Kidney epithelial cell (primary cell): ENCODE measurements around the gene E2F3. TPM values are rescaled to one million over a fixed set of nuclear protein-coding genes. Genes with fewer than 3 reads are reported as not detected.

ENCODE experiments used
- DNase-seq: peaks from one replicate; pipeline ENCODE4 v3.0.0-alpha.2; 2010; ENCODE audit warnings: low read depth
- H3K27me3 ChIP-seq: 2 replicates; pipeline ENCODE4 v1.6.0; 2011; ENCODE audit warnings: low read length; ENCODE audit not compliant: control insufficient read depth, insufficient read depth
- H3K36me3 ChIP-seq: 2 replicates; pipeline ENCODE4 v1.5.1; 2011; ENCODE audit warnings: low read length; ENCODE audit not compliant: control insufficient read depth, insufficient read depth
- H3K4me3 ChIP-seq: 2 replicates; pipeline ENCODE4 v1.5.1; 2011; ENCODE audit warnings: low read depth, mild to moderate bottlenecking, control low read depth, low read length
- total RNA-seq: library from RNA; depleted of rRNA; stranded (reverse); fragments of >200 nt; gene quantifications from 2 replicates; pipeline ENCODE4 v1.2.3, GENCODE V29; 2015
- TF ChIP-seq, protein P1 (sequence below): IDR thresholded peaks from 2 replicates; pipeline ENCODE4 v1.5.1; 2011; ENCODE audit warnings: mild to moderate bottlenecking, moderate library complexity, low read length, control low read depth, inconsistent platforms; ENCODE audit not compliant: insufficient read depth, poor library complexity, severe bottlenecking

E2F3 gene
- total RNA-seq, 1 donor from 2014 or later: 16.6 TPM

DNA sequence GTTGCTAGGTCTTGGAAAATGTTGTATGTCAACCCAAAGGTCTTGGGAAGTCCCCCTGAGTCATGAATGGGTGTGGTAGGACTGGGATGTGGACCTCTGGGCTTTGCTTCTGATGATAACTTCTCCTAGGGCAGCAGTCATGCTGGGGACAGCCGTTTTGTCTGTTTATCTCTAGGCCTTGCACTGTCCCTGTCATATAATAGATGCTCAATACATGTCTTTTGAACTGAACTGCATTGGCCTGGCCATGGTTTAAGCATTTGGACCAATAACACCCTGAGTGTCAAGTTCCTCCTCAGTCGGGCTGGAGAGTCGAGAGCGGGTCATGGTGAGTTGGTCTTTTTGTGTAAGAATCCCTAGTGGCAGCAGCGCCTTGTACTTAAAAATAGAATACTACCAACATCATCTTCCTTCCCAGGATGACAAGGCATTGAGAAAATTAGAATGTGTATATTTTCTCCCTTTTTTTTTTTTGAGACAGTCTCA is 43.1 kb downstream of the E2F3 start:
- Histone ChIP-seq H3K4me3 (no peak overlapping the region), H3K27me3 (no peaks in the 10 kb centered on the region), H3K36me3 (no peaks in the 10 kb centered on the region)
- no peak for DNase-seq
- TF ChIP-seq, protein P1, sequence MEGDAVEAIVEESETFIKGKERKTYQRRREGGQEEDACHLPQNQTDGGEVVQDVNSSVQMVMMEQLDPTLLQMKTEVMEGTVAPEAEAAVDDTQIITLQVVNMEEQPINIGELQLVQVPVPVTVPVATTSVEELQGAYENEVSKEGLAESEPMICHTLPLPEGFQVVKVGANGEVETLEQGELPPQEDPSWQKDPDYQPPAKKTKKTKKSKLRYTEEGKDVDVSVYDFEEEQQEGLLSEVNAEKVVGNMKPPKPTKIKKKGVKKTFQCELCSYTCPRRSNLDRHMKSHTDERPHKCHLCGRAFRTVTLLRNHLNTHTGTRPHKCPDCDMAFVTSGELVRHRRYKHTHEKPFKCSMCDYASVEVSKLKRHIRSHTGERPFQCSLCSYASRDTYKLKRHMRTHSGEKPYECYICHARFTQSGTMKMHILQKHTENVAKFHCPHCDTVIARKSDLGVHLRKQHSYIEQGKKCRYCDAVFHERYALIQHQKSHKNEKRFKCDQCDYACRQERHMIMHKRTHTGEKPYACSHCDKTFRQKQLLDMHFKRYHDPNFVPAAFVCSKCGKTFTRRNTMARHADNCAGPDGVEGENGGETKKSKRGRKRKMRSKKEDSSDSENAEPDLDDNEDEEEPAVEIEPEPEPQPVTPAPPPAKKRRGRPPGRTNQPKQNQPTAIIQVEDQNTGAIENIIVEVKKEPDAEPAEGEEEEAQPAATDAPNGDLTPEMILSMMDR: no peak

DNA sequence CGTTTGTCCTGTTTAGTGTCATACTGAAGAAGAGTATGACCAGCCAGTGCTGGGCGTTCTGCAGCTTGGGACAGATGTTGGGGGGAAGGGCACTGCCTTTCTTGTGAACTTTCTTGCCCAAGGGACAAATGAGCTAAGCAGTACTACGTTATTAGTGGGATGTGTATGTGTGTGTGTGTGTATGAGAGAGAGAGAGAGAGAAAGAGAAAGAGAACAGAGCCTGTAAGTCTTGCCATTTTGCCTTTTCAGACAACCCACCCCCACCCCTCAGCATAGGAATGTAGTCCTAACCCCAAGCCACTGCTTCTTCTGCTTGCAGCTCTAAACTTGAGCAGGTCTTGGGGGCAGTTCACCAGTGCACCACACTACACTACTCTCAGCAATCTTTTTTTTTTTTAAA is 45.5 kb downstream of the E2F3 start:
- Histone ChIP-seq H3K36me3 (no peaks in the 10 kb centered on the region), H3K4me3 (no peak overlapping the region), H3K27me3 (no peaks in the 10 kb centered on the region)
- DNase-seq: no peak
- TF ChIP-seq, protein P1: no peak

DNA sequence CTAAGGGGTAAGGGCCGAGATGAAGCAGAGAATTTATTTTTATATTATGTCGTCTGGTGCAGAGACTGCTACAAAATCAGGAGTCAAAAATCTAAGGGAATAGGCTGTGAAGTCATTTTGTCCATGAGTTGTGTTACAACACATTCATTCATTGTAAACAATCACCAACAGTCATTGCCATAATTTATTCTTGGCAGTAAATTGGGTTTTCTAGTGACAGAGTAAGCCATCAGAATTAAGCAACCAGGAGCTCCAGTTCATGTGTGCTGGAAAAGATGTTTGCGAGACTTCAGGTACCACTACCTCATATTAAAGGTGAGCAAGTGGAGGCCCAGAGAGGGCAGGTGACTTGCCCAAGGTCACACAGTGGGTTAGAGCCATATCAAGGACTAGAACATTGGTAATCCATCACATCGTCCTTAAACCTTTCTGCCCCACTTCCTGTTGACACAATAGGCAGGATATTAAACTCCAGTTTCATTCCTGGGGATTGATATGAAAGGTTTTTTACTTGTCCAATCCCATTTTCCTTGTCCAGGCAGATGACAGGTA is 46.0 kb downstream of the E2F3 start:
- Histone ChIP-seq H3K27me3 (no peaks in the 10 kb centered on the region), H3K36me3 (no peaks in the 10 kb centered on the region), H3K4me3 (no peak overlapping the region)
- no peak for DNase-seq
- TF ChIP-seq, protein P1: no peak

- DNase-seq: no peak
- Histone ChIP-seq H3K4me3 (no peak overlapping the region), H3K27me3 (no peaks in the 10 kb centered on the region), H3K36me3 (no peaks in the 10 kb centered on the region)
- TF ChIP-seq, protein P1: no peak
Measured at GRCh38 chr6:20448828-20449227, 47.1 kb downstream of the E2F3 start.

- TF ChIP-seq, protein P1: no peak
- no peak for DNase-seq
- H3K36me3 ChIP-seq: no peaks in the 10 kb centered on the region
- H3K4me3 ChIP-seq: no peak overlapping the region
- no peaks in the 10 kb centered on the region for H3K27me3 ChIP-seq
Measured at GRCh38 chr6:20454204-20454824, 52.6 kb downstream of the E2F3 start.
